HEK293T (cell line): ENCODE data around the gene IVNS1ABP.
"Not testable (repeated sequence)": the region's sequence is repeated elsewhere in the genome, so short reads cannot be mapped to it uniquely, and the experiment has no call there.

Source experiments
- BHLHE40 ChIP-seq: fragments of 450-650 bp; IDR thresholded peaks from 2 replicates; pipeline ENCODE4 v1.6.1; 2016; ENCODE audit warnings: mild to moderate bottlenecking, moderate library complexity, borderline replicate concordance
- ELF4 ChIP-seq: fragments of 450-650 bp; IDR thresholded peaks from 2 replicates; pipeline ENCODE4 v1.6.1; 2017; ENCODE audit warnings: antibody characterized with exemption
- FOXK2 ChIP-seq: fragments of 450-650 bp; IDR thresholded peaks from 2 replicates; pipeline ENCODE4 v1.6.1; 2016; ENCODE audit warnings: mild to moderate bottlenecking
- FOXM1 ChIP-seq: fragments of 450-650 bp; IDR thresholded peaks from 2 replicates; pipeline ENCODE4 v1.6.1; 2017; ENCODE audit warnings: mild to moderate bottlenecking, borderline replicate concordance
- L3MBTL2 ChIP-seq: fragments of 450-650 bp; conservative IDR thresholded peaks from 2 replicates; pipeline ENCODE4 v1.6.1; 2016; ENCODE audit warnings: mild to moderate bottlenecking
- LEF1 ChIP-seq: fragments of 450-650 bp; IDR thresholded peaks from 2 replicates; pipeline ENCODE4 v1.6.1; 2017; ENCODE audit warnings: mild to moderate bottlenecking, borderline replicate concordance
- NFRKB ChIP-seq: fragments of 450-650 bp; IDR thresholded peaks from 2 replicates; pipeline ENCODE4 v1.6.1; 2016; ENCODE audit warnings: mild to moderate bottlenecking, moderate library complexity
- PKNOX1 ChIP-seq: fragments of 450-650 bp; IDR thresholded peaks from 2 replicates; pipeline ENCODE4 v1.6.1; 2016
- SP1 ChIP-seq: fragments of 450-650 bp; IDR thresholded peaks from 2 replicates; pipeline ENCODE4 v1.6.1; 2017
- SUZ12 ChIP-seq: fragments of 450-650 bp; IDR thresholded peaks from 2 replicates; pipeline ENCODE4 v1.6.1; 2016; ENCODE audit warnings: mild to moderate bottlenecking
- TARDBP ChIP-seq: fragments of 450-650 bp; IDR thresholded peaks from 2 replicates; pipeline ENCODE4 v1.6.1; 2016
- ZNF384 ChIP-seq: fragments of 450-650 bp; IDR thresholded peaks from 2 replicates; pipeline ENCODE4 v1.6.1; 2016

DNA sequence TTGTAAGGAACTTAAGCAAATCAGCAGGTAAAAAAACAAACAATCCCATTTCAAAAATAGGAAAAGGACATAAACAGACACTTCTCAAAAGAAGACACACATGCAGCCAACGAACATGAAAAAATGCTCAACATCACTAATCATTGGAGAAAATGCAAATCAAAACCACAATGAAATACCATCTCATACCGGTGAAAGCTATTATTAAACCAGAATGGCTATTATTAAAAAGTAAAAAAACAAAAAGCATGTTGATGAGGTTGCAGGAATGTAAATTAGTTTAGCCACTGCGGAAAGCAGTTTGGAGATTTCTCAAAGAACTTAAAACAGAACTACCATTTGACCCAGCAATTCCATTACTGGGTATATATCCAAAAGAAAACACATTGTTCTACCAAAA is 47.5 kb upstream of the IVNS1ABP start:
- not testable (repeated sequence) for TF ChIP-seq FOXM1, L3MBTL2, SUZ12, ELF4, PKNOX1, FOXK2, NFRKB, SP1, ZNF384, TARDBP, BHLHE40, LEF1
